MM.1S (cell line): ENCODE data around the gene THTPA.

Experiments
- DNase-seq: peaks from one replicate; pipeline ENCODE4 v3.0.0-alpha.2; 2015
- H2AFZ ChIP-seq: fragments of 300-600 bp; sonication (generic); 2 replicates; pipeline ENCODE4 v1.6.0; 2016; ENCODE audit warnings: antibody characterized with exemption, low read length
- H3F3A ChIP-seq: fragments of 300-600 bp; sonication (generic); 2 replicates; pipeline ENCODE4 v1.6.1; 2016; ENCODE audit warnings: mild to moderate bottlenecking, antibody characterized with exemption, low read length, moderate library complexity, mixed read lengths; ENCODE audit not compliant: insufficient read depth
- H3K27ac ChIP-seq: fragments of 300-600 bp; sonication (generic); 2 replicates; pipeline ENCODE4 v1.5.1; 2016; ENCODE audit warnings: mild to moderate bottlenecking, low read length
- H3K27me3 ChIP-seq: fragments of 300-600 bp; sonication (generic); replicated peaks from 2 replicates; pipeline ENCODE4 v1.6.0; 2016; ENCODE audit warnings: low read length; ENCODE audit not compliant: insufficient read depth
- H3K36me3 ChIP-seq: fragments of 300-600 bp; sonication (generic); replicated peaks from 2 replicates; pipeline ENCODE4 v1.6.1; 2016; ENCODE audit warnings: mild to moderate bottlenecking, low read length, mixed read lengths; ENCODE audit not compliant: insufficient read depth
- H3K4me1 ChIP-seq: fragments of 300-600 bp; sonication (generic); 2 replicates; pipeline ENCODE4 v1.6.1; 2016; ENCODE audit warnings: low read length, mixed read lengths
- H3K4me2 ChIP-seq: fragments of 300-600 bp; sonication (generic); 2 replicates; pipeline ENCODE4 v1.6.0; 2016; ENCODE audit warnings: low read depth, low read length
- H3K4me3 ChIP-seq: fragments of 300-600 bp; sonication (generic); 2 replicates; pipeline ENCODE4 v1.5.1; 2016; ENCODE audit warnings: low read length, mixed read lengths
- H3K79me2 ChIP-seq: fragments of 300-600 bp; sonication (generic); 2 replicates; pipeline ENCODE4 v1.6.1; 2016; ENCODE audit warnings: mixed run types, low read length, mixed read lengths
- H3K9ac ChIP-seq: fragments of 300-600 bp; sonication (generic); 2 replicates; pipeline ENCODE4 v1.6.1; 2016; ENCODE audit warnings: low read length, mixed read lengths
- H3K9me2 ChIP-seq: fragments of 300-600 bp; sonication (generic); replicated peaks from 2 replicates; pipeline ENCODE4 v1.6.1; 2016; ENCODE audit warnings: mild to moderate bottlenecking, low read length, mixed read lengths; ENCODE audit not compliant: insufficient read depth
- H3K9me3 ChIP-seq: fragments of 300-600 bp; sonication (generic); replicated peaks from 2 replicates; pipeline ENCODE4 v1.6.1; 2016; ENCODE audit warnings: mild to moderate bottlenecking, low read length, mixed read lengths; ENCODE audit not compliant: insufficient read depth
- H4K20me1 ChIP-seq: fragments of 300-600 bp; sonication (generic); 2 replicates; pipeline ENCODE4 v1.6.1; 2016; ENCODE audit warnings: mild to moderate bottlenecking, low read length, moderate library complexity, mixed read lengths; ENCODE audit not compliant: insufficient read depth
- EZH2 ChIP-seq: fragments of 300-600 bp; sonication (generic); optimal IDR thresholded peaks from 2 replicates; pipeline ENCODE3; 2017; ENCODE audit warnings: low read depth, mild to moderate bottlenecking, antibody characterized with exemption, low read length, mixed read lengths
- EZH2phosphoT487 ChIP-seq: fragments of 300-600 bp; sonication (generic); IDR thresholded peaks from 2 replicates; pipeline ENCODE4 v1.6.1; 2018; ENCODE audit warnings: antibody characterized with exemption, low read length
- TF ChIP-seq, protein P1 (sequence below): fragments of 300-600 bp; sonication (generic); IDR thresholded peaks from 2 replicates; pipeline ENCODE4 v1.5.1; 2016; ENCODE audit warnings: antibody characterized with exemption, low read length, mixed read lengths

Gene THTPA

DNA sequence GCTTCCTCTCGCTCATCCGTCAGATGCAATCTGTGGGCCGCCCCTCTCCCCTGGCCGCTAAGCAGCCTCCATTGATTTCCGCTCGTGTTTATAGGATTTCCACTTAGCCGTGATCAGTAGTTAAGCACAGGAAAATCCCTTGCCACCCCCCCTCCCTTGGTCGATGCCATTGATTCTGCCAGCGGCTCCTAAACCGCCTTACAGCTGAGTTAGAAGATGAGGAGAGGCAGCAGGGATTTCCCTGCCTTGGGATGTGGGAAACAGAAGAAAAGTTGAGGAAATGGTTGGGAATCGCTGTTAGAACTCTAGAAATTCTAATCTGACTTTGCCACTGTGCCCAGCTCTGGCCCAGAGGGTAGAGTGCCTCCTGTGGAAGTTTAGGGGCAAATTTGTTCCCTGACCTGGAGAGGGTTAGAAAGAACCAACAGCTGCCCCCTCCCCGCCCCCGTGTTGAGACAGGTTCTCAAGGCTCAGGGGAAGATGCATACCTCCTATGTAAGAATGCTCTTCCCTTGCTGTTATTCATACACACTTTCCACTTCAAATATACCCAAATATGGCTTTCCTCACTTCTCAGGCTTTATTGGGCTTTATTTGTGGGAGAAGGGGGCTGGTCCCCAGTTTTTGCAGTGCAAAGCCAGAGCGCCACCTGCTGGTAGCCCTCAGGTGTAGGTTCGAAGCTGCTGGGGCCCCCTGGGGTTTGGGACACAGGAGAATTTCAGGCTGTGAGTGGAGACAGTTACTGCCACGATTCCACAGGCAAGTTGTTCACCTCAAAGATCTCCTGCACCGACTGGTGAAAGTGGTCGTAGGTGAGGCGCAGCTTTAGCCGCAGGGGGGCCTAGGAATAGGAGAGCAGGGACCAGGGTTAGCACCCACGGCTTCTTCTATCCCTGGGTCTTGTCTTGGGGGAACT lies 3.2 kb downstream of the THTPA start:
- H3K4me3 ChIP-seq: no peak overlapping the region
- H3K9me3 ChIP-seq: no peaks in the 10 kb centered on the region
- DNase-seq: peak; percentile 34
- no peak overlapping the region for H3K27ac ChIP-seq
- H3K4me2 ChIP-seq: no peak overlapping the region
- H3K4me1 ChIP-seq: peaks cover 5% of the 10 kb centered on the region; the same call in 1 of the 2 replicates
- no peak for TF ChIP-seq EZH2
- TF ChIP-seq EZH2phosphoT487: no peak
- TF ChIP-seq, protein P1, sequence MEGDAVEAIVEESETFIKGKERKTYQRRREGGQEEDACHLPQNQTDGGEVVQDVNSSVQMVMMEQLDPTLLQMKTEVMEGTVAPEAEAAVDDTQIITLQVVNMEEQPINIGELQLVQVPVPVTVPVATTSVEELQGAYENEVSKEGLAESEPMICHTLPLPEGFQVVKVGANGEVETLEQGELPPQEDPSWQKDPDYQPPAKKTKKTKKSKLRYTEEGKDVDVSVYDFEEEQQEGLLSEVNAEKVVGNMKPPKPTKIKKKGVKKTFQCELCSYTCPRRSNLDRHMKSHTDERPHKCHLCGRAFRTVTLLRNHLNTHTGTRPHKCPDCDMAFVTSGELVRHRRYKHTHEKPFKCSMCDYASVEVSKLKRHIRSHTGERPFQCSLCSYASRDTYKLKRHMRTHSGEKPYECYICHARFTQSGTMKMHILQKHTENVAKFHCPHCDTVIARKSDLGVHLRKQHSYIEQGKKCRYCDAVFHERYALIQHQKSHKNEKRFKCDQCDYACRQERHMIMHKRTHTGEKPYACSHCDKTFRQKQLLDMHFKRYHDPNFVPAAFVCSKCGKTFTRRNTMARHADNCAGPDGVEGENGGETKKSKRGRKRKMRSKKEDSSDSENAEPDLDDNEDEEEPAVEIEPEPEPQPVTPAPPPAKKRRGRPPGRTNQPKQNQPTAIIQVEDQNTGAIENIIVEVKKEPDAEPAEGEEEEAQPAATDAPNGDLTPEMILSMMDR: peak; percentile 78
- no peaks in the 10 kb centered on the region for H4K20me1 ChIP-seq
- H3K9ac ChIP-seq: no peak overlapping the region
- H3K79me2 ChIP-seq: peaks cover 8% of the 10 kb centered on the region
- H2AFZ ChIP-seq: no peak overlapping the region
- H3K9me2 ChIP-seq: no peaks in the 10 kb centered on the region
- H3K36me3 ChIP-seq: no peaks in the 10 kb centered on the region
- no peaks in the 10 kb centered on the region for H3F3A ChIP-seq
- H3K27me3 ChIP-seq: no peaks in the 10 kb centered on the region

DNA sequence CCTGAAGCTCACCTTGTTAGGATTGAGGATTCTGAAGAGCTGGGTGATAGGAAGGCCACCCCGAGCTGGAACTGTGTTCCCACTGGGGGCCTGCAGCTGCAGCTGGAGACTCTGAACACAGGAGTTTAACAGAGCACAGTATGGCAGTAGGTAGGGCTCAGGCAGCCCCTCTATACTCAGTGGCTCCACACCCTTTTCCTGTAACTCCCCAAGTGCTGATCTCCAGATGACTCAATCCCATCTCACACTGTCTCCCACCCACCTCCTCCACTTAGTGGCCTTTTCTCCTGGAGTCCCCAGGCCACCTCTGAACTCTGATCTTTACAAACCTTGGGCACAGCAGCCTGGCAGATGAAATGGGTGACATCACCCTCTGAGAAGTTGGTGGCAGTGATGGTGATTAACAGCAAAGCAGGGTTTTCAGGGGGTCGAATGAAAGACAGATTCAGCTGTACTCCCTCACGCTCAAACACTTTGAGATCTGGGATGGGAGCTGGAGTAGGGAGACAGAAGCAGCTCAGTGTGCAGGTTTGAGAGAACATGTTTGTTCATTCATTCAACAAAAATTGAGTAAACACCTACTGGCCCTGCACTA lies 4.0 kb downstream of the THTPA start:
- H3K4me3 ChIP-seq: no peak overlapping the region
- H3K36me3 ChIP-seq: no peaks in the 10 kb centered on the region
- H3K79me2 ChIP-seq: peaks cover 8% of the 10 kb centered on the region
- H3K4me1 ChIP-seq: peaks cover 5% of the 10 kb centered on the region; the same call in 1 of the 2 replicates
- H3F3A ChIP-seq: no peaks in the 10 kb centered on the region
- no peak for DNase-seq
- TF ChIP-seq, protein P1: no peak
- no peak for TF ChIP-seq EZH2
- no peak for TF ChIP-seq EZH2phosphoT487
- H3K9me2 ChIP-seq: no peaks in the 10 kb centered on the region
- H3K27ac ChIP-seq: no peak overlapping the region
- H3K9ac ChIP-seq: no peak overlapping the region
- H4K20me1 ChIP-seq: no peaks in the 10 kb centered on the region
- no peaks in the 10 kb centered on the region for H3K9me3 ChIP-seq
- no peak overlapping the region for H3K4me2 ChIP-seq
- H3K27me3 ChIP-seq: no peaks in the 10 kb centered on the region
- H2AFZ ChIP-seq: no peak overlapping the region

DNA sequence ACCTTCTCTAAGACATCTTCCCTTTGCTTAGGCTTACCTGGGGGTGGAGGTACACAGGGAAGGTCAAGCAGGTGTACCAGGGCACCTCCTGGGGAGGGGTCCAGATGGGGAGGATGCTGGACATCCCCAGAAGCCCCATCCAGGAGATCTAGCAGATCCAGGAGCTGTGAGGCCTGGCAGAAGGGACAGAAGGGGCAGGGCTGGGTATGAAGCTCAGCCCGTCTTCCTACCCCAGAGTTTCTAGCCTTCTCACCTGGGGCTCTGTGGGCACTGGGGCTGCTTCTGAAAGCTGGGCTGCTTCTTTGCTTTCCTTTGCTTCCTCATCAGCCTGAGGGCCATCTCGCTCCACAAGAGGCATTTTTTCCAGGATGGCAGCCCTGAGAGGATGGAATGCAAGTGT lies 5.2 kb downstream of the THTPA start:
- Histone ChIP-seq H3K4me1 (peaks cover 5% of the 10 kb centered on the region; the same call in 1 of the 2 replicates), H3K9me3 (no peaks in the 10 kb centered on the region), H4K20me1 (no peaks in the 10 kb centered on the region), H3K36me3 (no peaks in the 10 kb centered on the region), H3K79me2 (peaks cover 7% of the 10 kb centered on the region), H3K4me2 (no peak overlapping the region), H3K4me3 (no peak overlapping the region), H3K9me2 (no peaks in the 10 kb centered on the region), H3K9ac (no peak overlapping the region), H3F3A (no peaks in the 10 kb centered on the region), H2AFZ (no peak overlapping the region), H3K27ac (no peak overlapping the region), H3K27me3 (no peaks in the 10 kb centered on the region)
- no peak for DNase-seq
- TF ChIP-seq EZH2 (no peak), EZH2phosphoT487 (no peak)
- TF ChIP-seq, protein P1: no peak
